Osteoblast (primary cell): ENCODE results near the gene ARL2. TPM values are rescaled to one million over a fixed set of nuclear protein-coding genes. Genes with fewer than 3 reads are reported as not detected.
A peak's percentile ranks its signal among the peaks of the same experiment; 100 is the strongest.
"Not testable (repeated sequence)": the region's sequence is repeated elsewhere in the genome, so short reads cannot be mapped to it uniquely, and the experiment has no call there.

ENCODE experiments used
- DNase-seq: peaks from one replicate; pipeline ENCODE4 v3.0.0; 2011; ENCODE audit warnings: low spot score, mixed read lengths; ENCODE audit not compliant: insufficient read length; ENCODE audit errors: missing footprints
- H2AFZ ChIP-seq: 2 replicates; pipeline ENCODE4 v1.6.0; 2011; ENCODE audit warnings: mild to moderate bottlenecking, low read length
- H3K27ac ChIP-seq: 2 replicates; pipeline ENCODE4 v1.5.1; 2011; ENCODE audit warnings: mild to moderate bottlenecking, low read depth, low read length, moderate library complexity
- H3K27me3 ChIP-seq: 2 replicates; pipeline ENCODE4 v1.6.0; 2012; ENCODE audit warnings: mild to moderate bottlenecking, control low read depth, inconsistent platforms, low read length, moderate library complexity; ENCODE audit not compliant: insufficient read depth
- H3K36me3 ChIP-seq: 2 replicates; pipeline ENCODE4 v1.5.1; 2011; ENCODE audit warnings: mild to moderate bottlenecking, low read length, control low read depth, moderate library complexity; ENCODE audit not compliant: insufficient read depth
- H3K4me1 ChIP-seq: 2 replicates; pipeline ENCODE4 v1.5.1; 2011; ENCODE audit warnings: mild to moderate bottlenecking, low read length, control low read depth, moderate library complexity; ENCODE audit not compliant: insufficient read depth
- H3K4me2 ChIP-seq: 2 replicates; pipeline ENCODE4 v1.6.0; 2011; ENCODE audit warnings: mild to moderate bottlenecking, low read length; ENCODE audit not compliant: insufficient read depth
- H3K4me3 ChIP-seq: fragments of 200-600 bp; sonication (generic); 3 replicates; pipeline ENCODE4 v1.5.1; 2012; ENCODE audit warnings: mild to moderate bottlenecking, low read length, inconsistent platforms; ENCODE audit not compliant: insufficient read depth
- H3K79me2 ChIP-seq: 2 replicates; pipeline ENCODE4 v1.6.0; 2012; ENCODE audit warnings: mild to moderate bottlenecking, low read length, control low read depth, inconsistent platforms; ENCODE audit not compliant: insufficient read depth
- H3K9me3 ChIP-seq: 2 replicates; pipeline ENCODE4 v1.5.1; 2011; ENCODE audit warnings: low read depth, low read length, control low read depth
- H4K20me1 ChIP-seq: 2 replicates; pipeline ENCODE4 v1.6.0; 2012; ENCODE audit warnings: mild to moderate bottlenecking, low read length, control low read depth; ENCODE audit not compliant: insufficient read depth
- CTCF ChIP-seq: IDR thresholded peaks from 2 replicates; pipeline ENCODE4 v1.5.1; 2011; ENCODE audit warnings: mild to moderate bottlenecking, low read depth, low read length, moderate library complexity; ENCODE audit errors: extremely low read depth
- total RNA-seq: library from RNA; depleted of rRNA; stranded (reverse); fragments of >200 nt; gene quantifications from 2 replicates; pipeline ENCODE4 v1.2.3, GENCODE V29; 2012

The ARL2 gene
- total RNA-seq, 1 donor, result 78.5 TPM

GRCh38 chr11:64999478-64999877 lies 14.5 kb upstream of the ARL2 start:
- Histone ChIP-seq H3K27me3 (no peaks in the 10 kb centered on the region), H2AFZ (no peak overlapping the region), H3K9me3 (no peaks in the 10 kb centered on the region), H4K20me1 (no peaks in the 10 kb centered on the region), H3K79me2 (no peaks in the 10 kb centered on the region), H3K4me3 (no peak overlapping the region), H3K4me1 (peaks cover 9% of the 10 kb centered on the region), H3K27ac (no peak overlapping the region), H3K36me3 (no peaks in the 10 kb centered on the region), H3K4me2 (no peak overlapping the region)
- no peak for TF ChIP-seq CTCF
- DNase-seq, result no peak

DNA sequence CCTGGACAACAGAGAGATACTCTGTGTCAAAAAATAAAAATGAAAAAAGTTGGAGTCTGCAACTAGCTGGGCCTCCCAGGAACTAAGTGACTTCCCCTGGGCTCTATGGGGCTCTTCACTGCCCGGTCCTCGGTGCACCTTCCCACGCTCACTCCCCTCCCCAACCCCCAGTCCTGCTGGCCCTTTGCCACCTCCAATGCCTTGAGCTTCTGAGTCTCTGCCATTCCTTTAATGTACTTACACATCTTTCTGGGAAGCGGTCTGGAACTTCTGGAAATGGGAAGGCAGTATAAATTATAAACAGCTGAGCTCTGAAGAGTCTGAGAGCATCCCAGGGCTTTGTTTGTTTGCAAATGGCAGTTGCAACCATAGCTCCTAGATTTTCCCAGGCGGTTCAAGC lies 11.3 kb upstream of the ARL2 start:
- Histone ChIP-seq H3K4me1 (peaks cover 12% of the 10 kb centered on the region), H3K4me2 (no peak overlapping the region), H3K36me3 (no peaks in the 10 kb centered on the region), H3K9me3 (no peaks in the 10 kb centered on the region), H3K27me3 (no peaks in the 10 kb centered on the region), H4K20me1 (no peaks in the 10 kb centered on the region), H2AFZ (no peak overlapping the region), H3K79me2 (no peaks in the 10 kb centered on the region), H3K27ac (no peak overlapping the region), H3K4me3 (no peak overlapping the region)
- no peak for DNase-seq
- TF ChIP-seq CTCF, result no peak

- Histone ChIP-seq H3K27ac (no peak overlapping the region), H3K4me1 (peaks cover 13% of the 10 kb centered on the region), H3K9me3 (no peaks in the 10 kb centered on the region), H3K4me3 (no peak overlapping the region), H3K79me2 (no peaks in the 10 kb centered on the region), H4K20me1 (no peaks in the 10 kb centered on the region), H3K4me2 (no peak overlapping the region), H3K27me3 (no peaks in the 10 kb centered on the region), H3K36me3 (no peaks in the 10 kb centered on the region), H2AFZ (no peak overlapping the region)
- no peak for TF ChIP-seq CTCF
- peak; percentile 86 for DNase-seq
Measured at GRCh38 chr11:65003282-65003681, 10.7 kb upstream of the ARL2 start.

DNA sequence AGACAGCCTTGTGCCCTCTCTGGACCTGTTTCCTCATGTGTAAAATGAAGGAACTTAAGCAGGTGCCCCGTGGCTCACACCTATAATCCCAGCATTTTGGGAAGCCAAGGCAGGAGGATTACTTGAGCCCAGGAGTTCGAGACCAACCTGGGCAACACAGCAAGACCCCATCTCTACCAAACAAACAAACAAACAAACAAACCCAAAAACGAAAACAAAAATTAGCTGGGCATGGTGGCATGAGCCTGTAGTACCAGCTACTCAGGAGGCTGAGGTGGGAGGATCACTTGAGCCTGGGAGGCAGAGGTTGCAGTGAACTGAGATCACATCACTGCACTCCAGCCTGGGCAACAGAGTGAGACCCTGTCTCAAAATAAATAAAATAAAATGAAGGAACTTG lies 10.0 kb upstream of the ARL2 start:
- H2AFZ ChIP-seq, H3K4me2 ChIP-seq, H3K4me3 ChIP-seq, H3K9me3 ChIP-seq, H4K20me1 ChIP-seq, DNase-seq, H3K27ac ChIP-seq, H3K27me3 ChIP-seq, H3K36me3 ChIP-seq, H3K79me2 ChIP-seq: not testable (repeated sequence)
- H3K4me1 ChIP-seq, result peaks cover 13% of the 10 kb centered on the region
